B cell (primary cell): ENCODE data around the gene ARFGAP3. TPM values are rescaled to one million over a fixed set of nuclear protein-coding genes. Genes with fewer than 3 reads are reported as not detected.

ENCODE experiments used
- ATAC-seq: fragments of 200-7000 bp; cut with Tn5 transposase; one replicate; pipeline ENCODE4 v1.10.0; 2021; ENCODE audit warnings: low read depth, mild to moderate bottlenecking, moderate number of reproducible peaks, moderate library complexity
- CTCF ChIA-PET: fragments of 350-600 bp; sonication (Branson Sonifier 250); formaldehyde crosslinking; loops from one replicate; lab custom pipeline; 2021; ENCODE audit warnings: antibody characterized with exemption, inconsistent platforms; lab: Charles Lee
- POLR2A ChIA-PET: fragments of 350-600 bp; sonication (Branson Sonifier 250); formaldehyde crosslinking; loops from one replicate; lab custom pipeline; 2021; ENCODE audit warnings: antibody characterized with exemption; lab: Charles Lee
- DNase-seq: peaks from one replicate; pipeline ENCODE4 v3.0.0; 2013
- H2AFZ ChIP-seq: 2 replicates; pipeline ENCODE4 v1.6.1; 2012; ENCODE audit warnings: mild to moderate bottlenecking, low read depth, low read length; ENCODE audit not compliant: insufficient read depth, poor library complexity, severe bottlenecking
- H3K27ac ChIP-seq, 2 donors: 1 replicate in 1 of 2; 2 replicates in 1 of 2; pipeline ENCODE4 v1.5.1; 2012 to 2013; ENCODE audit warnings: low read length in 2 of 2, mild to moderate bottlenecking in 2 of 2, moderate library complexity in 1 of 2
- H3K27me3 ChIP-seq, 4 experiments: fragments of 200-600 bp in 1 of 4; sonication (generic) in 1 of 4; replicated peaks in 1 of 4; 1 replicate in 2 of 4; 2 replicates in 2 of 4; pipeline versions ENCODE4 v1.6.1 to v1.7.0; 2013 to 2016; ENCODE audit warnings: low read length in 3 of 4, mild to moderate bottlenecking in 2 of 4, mixed read lengths in 1 of 4, moderate library complexity in 1 of 4; ENCODE audit not compliant: insufficient read depth in 4 of 4, control insufficient read depth in 3 of 4; ENCODE audit errors: control extremely low read depth in 1 of 4
- H3K36me3 ChIP-seq, 2 experiments: replicated peaks in 1 of 2; 1 replicate in 1 of 2; 2 replicates in 1 of 2; pipeline versions ENCODE4 v1.6.1 to v1.7.1; 2013; ENCODE audit warnings: low read length in 1 of 2; ENCODE audit not compliant: insufficient read depth in 2 of 2, control insufficient read depth in 1 of 2; ENCODE audit errors: control extremely low read depth in 1 of 2, extremely low read depth in 1 of 2
- H3K4me1 ChIP-seq, 2 donors: fragments of 200-600 bp in 1 of 2; sonication (generic) in 1 of 2; 1 replicate in 1 of 2; 2 replicates in 1 of 2; pipeline versions ENCODE4 v1.5.1 to v1.6.1; 2013 to 2017; ENCODE audit warnings: low read length in 2 of 2; ENCODE audit not compliant: control insufficient read depth in 2 of 2, insufficient read depth in 2 of 2
- H3K4me2 ChIP-seq: replicated peaks from 2 replicates; pipeline ENCODE3; 2012; ENCODE audit warnings: mild to moderate bottlenecking, low read depth, low read length; ENCODE audit not compliant: poor library complexity, severe bottlenecking
- H3K4me3 ChIP-seq, 5 experiments: fragments of 200-600 bp in 1 of 5; sonication (generic) in 1 of 5; 1 replicate in 3 of 5; 2 replicates in 2 of 5; pipeline versions ENCODE4 v1.5.1 to v1.7.0; 2011 to 2016; ENCODE audit warnings: low read length in 4 of 5, mild to moderate bottlenecking in 4 of 5, low read depth in 2 of 5, control low read depth in 1 of 5, moderate library complexity in 1 of 5; ENCODE audit not compliant: insufficient read depth in 1 of 5; ENCODE audit errors: control extremely low read depth in 1 of 5, extremely low read depth in 1 of 5
- H3K79me2 ChIP-seq: fragments of 200-600 bp; sonication (generic); one replicate; pipeline ENCODE4 v1.6.0; 2016; ENCODE audit warnings: low read length; ENCODE audit not compliant: control insufficient read depth, insufficient read depth
- H3K9ac ChIP-seq: fragments of 200-600 bp; sonication (generic); 2 replicates; pipeline ENCODE4 v1.6.1; 2017; ENCODE audit warnings: mild to moderate bottlenecking, low read length, moderate library complexity
- H3K9me3 ChIP-seq, 3 donors: one replicate each; pipeline versions ENCODE4 v1.6.1 to v1.7.1; 2013; ENCODE audit warnings: low read length in 2 of 3; ENCODE audit not compliant: control insufficient read depth in 2 of 3, insufficient read depth in 1 of 3; ENCODE audit errors: control extremely low read depth in 1 of 3
- H4K20me1 ChIP-seq: 2 replicates; pipeline ENCODE4 v1.6.0; 2012; ENCODE audit warnings: mild to moderate bottlenecking, low read length; ENCODE audit not compliant: insufficient read depth, control insufficient read depth, poor library complexity, severe bottlenecking
- H3K27ac Mint-ChIP-seq: one replicate; pipeline ENCODE4 v1.8.0; 2021; ENCODE audit warnings: mixed read lengths
- H3K27me3 Mint-ChIP-seq: one replicate; pipeline ENCODE4 v1.8.0; 2021; ENCODE audit warnings: mixed read lengths
- H3K4me1 Mint-ChIP-seq: one replicate; pipeline ENCODE4 v1.8.0; 2021; ENCODE audit warnings: mixed read lengths
- H3K4me3 Mint-ChIP-seq: one replicate; pipeline ENCODE4 v1.8.0; 2021; ENCODE audit warnings: mixed read lengths
- H3K9me3 Mint-ChIP-seq: one replicate; pipeline ENCODE4 v1.8.0; 2022; ENCODE audit warnings: mixed read lengths; ENCODE audit not compliant: insufficient read depth
- CTCF ChIP-seq: fragments of 200-600 bp; IDR thresholded peaks from one replicate; pipeline ENCODE4 v1.8.0; 2022; ENCODE audit warnings: antibody characterized with exemption, mild to moderate bottlenecking
- EZH2 ChIP-seq: IDR thresholded peaks from 2 replicates; pipeline ENCODE4 v1.6.1; 2012; ENCODE audit warnings: borderline replicate concordance, low read depth, mild to moderate bottlenecking, moderate library complexity, low read length; ENCODE audit not compliant: insufficient read depth, poor library complexity, severe bottlenecking
- WGBS: methylation state at CpG from one replicate; pipeline ENCODE4 v1.1.5; 2013; ENCODE audit warnings: missing lambda C conversion rate; ENCODE audit not compliant: insufficient coverage; 5-methylcytosine and 5-hydroxymethylcytosine counted together
- intact Hi-C: fragments of 100-400 bp; cut with micrococcal nuclease; formaldehyde crosslinking; loops from one replicate; pipeline ENCODE4 v1.10.0; 2022
- polyA plus RNA-seq: library from polyadenylated mRNA; depleted of rRNA; stranded (reverse); fragments of >200 nt; gene quantifications from 2 replicates; pipeline ENCODE4 v1.2.3, GENCODE V29; 2012
- total RNA-seq, 2 donors: library from RNA; stranded (reverse); fragments of 120-200 nt in 1 of 2; gene quantifications; 1 replicate in 1 of 2; 2 replicates in 1 of 2; pipeline versions ENCODE4 v1.2.3 to v1.2.4, GENCODE V29; 2013 to 2022

ARFGAP3 gene
- total and polyA plus RNA-seq, 2 donors (not counting 1 experiment from before 2014, with no cell fraction given), result 10.7 to 33.2 TPM

GRCh38 chr22:42879371-42880021 is 22.4 kb upstream of the ARFGAP3 start:
- H3K27me3 Mint-ChIP-seq, result no peaks in the 10 kb centered on the region
- CTCF ChIA-PET, result interaction anchor here (1.2 kb wide), 1 partner anchor 12 kb away, joined by 4 read pairs; no protein-coding TSS in a partner anchor
- H3K36me3 ChIP-seq, result peaks cover 1 to 86% of the 10 kb centered on the region in 2 experiments

More at GRCh38 chr22:42879371-42880021, 22.4 kb upstream of the ARFGAP3 start:
- Histone ChIP-seq H3K9ac (no peak overlapping the region), H4K20me1 (no peaks in the 10 kb centered on the region), H3K27me3 (no peaks in the 10 kb centered on the region), H3K4me2 (no peak overlapping the region), H3K27ac (no peak overlapping the region), H3K9me3 (no peaks in the 10 kb centered on the region), H3K79me2 (no peaks in the 10 kb centered on the region), H3K4me1 (peaks cover 0 to 9% of the 10 kb centered on the region in 2 donors), H3K4me3 (no peak overlapping the region), H2AFZ (no peak overlapping the region)
- DNase-seq (no peak), ATAC-seq (no peak)
- Mint-ChIP-seq H3K4me1 (peaks cover 10% of the 10 kb centered on the region), H3K9me3 (no peaks in the 10 kb centered on the region), H3K27ac (no peak overlapping the region), H3K4me3 (no peak overlapping the region)
- POLR2A ChIA-PET, result no interaction called here
- TF ChIP-seq CTCF (no peak), EZH2 (no peak)
- intact Hi-C loops, result no loop called here
- WGBS, result 98% methylated on average over 12 of the region's 14 CpGs
